HG03060 (cell line): ENCODE data around the gene DNM2.

Source experiments
- ATAC-seq: cut with Tn5 transposase; IDR thresholded peaks from one replicate; pipeline ENCODE4 v1.9.1; 2021; ENCODE audit warnings: low read depth, moderate number of reproducible peaks; ENCODE audit not compliant: unreplicated experiment

DNM2 gene

DNA sequence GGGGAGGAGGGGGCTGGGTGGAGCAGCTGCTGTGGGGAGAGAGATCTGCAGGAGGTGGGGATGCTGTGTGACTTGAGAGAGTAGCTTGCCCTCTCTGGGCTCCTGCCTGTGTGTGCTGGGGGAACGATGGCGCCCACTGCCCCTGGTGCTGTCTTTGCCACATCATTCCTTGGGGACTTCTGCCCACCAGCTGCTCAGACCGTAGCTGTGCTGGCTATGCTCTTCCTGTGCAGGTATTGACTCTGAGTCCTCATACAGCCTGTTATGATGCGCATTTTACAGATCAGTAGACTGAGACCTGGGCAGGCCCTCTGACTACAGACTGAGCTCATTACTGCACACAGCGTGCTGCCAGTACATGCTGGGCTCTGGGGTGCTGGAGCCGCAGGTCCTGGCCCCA, 51.1 kb downstream of the DNM2 start:
- ATAC-seq, result no peak

DNA sequence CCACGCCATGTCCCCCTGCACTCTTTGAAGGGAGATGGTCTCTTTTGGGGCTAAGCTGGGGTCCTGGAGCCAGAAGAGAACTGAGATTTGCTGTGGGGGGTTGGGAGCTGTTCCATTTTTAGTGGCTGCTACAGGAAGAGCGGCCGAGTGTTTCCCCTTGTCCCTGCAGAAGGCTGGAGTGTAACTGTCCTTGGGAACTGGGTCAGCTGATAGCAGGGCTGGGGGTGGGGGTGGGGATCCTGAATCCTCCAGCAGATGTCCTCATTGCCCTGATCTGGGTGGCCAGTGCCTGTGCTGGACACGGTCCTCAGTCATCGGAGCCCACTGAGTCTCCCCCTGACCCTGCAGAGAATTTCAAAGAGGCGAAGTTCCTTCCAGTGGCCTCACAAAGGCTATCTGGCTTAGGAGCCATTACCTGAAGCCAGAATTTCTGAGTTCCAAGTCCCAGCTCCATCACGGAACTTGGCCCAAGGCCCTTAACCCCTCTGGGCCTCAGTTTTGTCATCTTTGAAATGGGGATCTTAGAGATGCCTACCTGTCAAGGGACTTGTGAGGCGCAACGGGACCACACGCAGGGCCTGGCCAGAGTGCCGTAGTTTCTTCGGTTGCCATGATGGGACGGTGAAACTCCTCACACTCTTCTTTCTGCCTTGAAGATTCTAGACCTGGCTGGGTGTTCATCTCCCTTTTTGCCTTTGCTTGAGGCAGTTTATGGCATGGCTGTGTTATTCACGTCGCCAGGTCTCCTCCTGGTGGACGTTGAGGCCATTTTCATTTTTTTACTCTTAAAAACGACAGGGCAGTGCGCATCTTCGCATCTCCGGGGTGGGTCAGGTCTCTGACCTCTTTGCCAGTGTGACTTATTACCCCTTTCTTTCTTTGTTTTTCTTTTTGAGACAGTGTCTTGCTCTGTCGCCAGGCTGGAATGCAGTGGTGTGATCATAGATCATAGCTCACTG, 51.9 kb downstream of the DNM2 start:
- no peak for ATAC-seq

DNA sequence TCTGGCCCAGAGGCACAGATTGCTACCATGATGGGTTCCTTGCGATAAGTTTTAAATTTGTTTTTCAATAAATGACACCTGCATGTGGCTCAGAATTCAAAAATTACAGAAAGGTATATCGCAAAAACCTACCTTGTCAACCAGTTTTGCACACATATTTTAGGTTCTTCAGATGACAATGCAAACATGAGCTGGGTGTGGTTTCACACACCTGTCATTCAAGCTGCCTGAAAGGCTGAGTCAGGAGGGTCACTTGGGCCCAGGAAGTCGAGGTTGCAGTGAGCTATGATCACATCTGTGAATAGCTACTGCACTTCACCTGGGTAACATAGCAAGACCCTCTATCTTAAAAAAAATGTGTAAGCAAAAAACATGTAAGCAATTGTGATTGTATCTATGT, 56.1 kb downstream of the DNM2 start:
- no peak for ATAC-seq

DNA sequence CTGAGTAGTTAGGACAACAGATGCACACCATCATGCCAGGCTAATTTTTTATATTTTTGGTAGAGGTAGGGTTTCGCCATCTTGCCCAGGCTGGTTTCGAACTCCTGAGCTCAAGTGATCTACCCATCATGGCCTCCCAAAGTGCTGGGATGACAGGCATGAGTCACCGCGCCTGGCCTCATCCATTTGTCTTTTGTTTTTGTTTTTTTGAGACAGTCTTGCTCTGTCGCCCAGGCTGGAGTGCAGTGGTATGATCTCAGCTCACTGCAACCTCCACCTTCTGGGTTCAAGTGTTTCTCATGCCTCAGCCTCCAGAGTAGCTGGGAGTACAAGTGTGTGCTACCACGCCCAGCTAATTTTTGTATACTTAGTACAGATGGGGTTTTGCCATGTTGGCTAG, 57.0 kb downstream of the DNM2 start:
- no peak for ATAC-seq

DNA sequence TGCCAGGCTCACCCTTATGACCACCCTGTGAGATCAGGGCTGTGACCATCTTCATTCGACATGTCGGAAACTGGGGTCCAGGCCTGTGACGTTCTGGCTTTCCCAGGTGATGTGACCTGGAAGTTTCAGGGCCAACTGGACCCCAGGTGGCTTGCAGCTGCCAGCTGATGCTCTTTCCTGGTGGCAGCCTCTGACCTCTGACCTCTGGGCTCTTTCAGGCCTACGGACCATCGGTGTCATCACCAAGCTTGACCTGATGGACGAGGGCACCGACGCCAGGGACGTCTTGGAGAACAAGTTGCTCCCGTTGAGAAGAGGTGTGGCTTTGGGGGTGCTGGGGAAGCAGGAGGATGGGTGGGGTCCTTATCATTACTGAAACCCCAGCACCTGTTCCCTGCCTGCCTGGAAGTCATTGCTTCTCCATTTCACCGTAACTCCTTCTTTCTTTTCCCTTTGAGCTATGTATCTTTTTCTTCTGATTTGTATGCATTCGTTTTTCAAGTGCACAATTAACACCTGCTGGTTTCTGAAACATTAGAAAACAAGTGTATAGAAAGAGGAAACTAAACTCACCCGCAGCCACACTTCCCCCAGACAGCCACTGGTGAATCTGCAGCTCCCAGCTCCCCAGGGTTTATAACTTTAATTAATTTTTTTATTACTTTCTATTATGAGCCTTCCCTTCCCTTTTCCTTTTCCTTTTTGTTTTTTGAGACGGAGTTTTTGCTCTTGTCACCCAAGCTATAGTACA, 59.2 kb downstream of the DNM2 start:
- ATAC-seq, result no peak

DNA sequence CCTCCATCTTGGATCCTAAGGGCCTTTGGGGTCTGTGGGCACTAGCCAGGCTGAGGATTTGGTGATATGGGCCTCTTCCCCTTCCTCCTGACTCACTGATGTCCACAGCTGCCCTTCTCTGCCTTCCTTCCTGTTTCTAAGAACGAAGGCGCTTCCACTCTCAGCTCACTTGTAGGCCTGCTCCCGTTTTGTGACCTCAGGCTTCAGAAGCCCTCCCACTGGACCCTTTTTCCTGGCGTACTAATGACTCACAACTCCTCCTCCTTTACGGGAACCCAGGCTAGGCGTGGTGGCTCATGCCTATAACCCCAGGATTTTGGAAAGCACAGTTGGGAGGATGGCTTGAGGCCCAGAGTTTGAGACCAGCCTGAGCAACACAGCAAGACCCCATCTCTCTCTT, 62.5 kb downstream of the DNM2 start:
- ATAC-seq, result no peak

DNA sequence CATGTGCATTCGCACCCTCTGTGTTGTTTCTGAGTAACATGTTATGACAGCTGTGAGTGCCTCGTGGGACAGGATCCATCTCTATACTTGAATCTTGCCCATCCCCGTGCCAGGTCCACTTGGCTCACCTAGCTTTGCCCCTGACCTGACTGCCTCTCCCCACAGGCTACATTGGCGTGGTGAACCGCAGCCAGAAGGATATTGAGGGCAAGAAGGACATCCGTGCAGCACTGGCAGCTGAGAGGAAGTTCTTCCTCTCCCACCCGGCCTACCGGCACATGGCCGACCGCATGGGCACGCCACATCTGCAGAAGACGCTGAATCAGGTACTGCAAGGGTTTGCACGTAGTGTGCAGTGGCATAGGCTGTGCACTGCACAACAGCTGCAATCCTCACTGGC, 64.9 kb downstream of the DNM2 start:
- ATAC-seq, result no peak

DNA sequence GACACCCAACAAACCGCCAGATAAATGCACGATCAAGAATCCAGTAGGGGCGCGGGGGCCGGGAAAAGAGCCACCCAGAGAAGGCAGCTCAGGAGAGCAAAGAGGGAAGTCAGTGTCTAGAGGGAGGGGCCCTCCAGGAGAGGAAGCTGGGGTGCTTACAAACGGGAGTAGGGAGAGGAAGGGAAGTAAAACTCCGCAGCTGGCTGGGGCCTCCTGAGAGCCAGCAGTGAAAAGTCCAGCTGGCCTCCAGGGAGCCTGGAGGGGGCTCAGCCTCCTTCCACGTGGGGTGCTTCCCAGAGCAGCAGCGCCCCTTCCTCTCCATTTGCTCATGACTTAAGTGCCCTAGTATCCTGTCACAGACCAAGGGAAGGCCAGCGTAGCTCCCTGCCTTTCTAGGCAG, 66.4 kb downstream of the DNM2 start:
- ATAC-seq, result no peak

DNA sequence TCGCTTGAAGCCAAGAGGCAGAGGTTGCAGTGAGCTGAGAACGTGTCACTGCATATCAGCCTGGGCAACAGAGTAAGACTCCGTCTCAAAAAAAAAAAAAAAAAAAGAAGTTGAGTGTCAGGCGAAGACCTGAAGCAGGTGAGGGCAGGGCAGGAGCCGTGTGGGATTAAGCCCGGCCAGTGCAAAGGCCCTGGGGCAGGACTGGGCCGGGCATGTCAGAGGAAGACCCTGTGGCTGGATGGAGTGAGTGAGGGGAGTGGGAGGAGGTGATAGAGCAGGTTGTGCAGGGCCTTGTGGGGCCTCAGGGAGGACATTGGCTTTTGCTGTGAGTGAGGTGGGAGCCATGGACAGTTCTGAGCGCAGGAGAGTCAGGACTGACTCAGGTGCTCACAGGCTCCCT, 70.3 kb downstream of the DNM2 start:
- ATAC-seq, result no peak

DNA sequence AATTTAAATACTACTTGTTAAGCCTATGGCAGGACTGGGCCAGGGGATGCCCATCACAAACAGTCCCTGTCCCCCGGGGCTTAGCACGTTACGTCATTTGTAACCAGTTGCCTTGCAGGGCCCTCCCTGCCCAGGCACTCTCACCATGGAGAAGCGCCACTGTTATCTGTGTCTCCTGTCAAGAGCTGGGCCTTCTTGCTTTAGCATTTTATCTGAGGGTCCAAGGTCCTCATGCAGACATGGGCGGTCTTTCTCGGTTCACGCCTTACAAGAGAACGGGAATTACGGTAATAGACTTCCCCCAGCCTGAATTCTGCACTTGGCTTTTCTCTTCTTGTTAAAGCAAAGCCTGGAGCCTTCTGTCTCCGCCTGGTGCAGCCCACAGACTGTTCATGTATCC, 72.0 kb downstream of the DNM2 start:
- ATAC-seq, result no peak

DNA sequence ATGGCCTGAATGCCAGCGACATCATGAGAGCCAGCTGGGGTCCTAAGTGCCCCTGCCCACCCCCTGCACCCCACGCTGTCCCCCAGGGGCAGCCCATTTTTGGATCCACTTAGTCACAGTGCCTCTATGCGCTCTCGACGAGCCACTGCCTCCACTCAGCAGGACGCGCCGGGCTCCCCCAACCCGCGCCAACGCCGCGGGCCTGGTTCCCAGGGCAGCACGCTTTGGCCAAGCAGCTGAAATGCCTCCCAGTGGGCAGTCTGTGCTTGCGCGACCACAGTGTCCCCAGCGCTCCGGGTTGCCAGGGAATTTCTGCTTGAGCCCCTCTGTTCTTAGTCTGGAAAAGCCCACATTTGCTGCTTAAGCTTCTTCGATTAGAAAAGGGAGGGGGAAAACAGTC, 78.8 kb downstream of the DNM2 start:
- ATAC-seq, result no peak

DNA sequence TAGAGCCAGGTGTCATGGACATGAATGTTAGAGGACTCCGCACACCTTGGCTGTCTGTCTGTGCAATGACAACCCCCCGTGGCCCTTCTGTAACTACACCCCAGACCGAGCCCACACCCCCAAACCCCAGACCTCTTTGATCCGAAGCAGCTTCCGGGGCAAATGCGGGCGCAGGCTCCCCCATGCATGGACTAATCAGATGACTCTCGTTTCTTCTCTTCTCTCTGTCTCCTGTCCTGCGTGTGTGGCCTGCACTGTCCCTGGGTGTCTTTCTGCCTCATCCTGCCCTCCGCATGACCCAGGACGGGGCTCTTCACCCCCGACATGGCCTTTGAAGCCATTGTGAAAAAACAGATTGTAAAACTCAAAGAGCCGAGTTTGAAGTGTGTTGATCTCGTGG, 79.2 kb downstream of the DNM2 start:
- no peak for ATAC-seq

DNA sequence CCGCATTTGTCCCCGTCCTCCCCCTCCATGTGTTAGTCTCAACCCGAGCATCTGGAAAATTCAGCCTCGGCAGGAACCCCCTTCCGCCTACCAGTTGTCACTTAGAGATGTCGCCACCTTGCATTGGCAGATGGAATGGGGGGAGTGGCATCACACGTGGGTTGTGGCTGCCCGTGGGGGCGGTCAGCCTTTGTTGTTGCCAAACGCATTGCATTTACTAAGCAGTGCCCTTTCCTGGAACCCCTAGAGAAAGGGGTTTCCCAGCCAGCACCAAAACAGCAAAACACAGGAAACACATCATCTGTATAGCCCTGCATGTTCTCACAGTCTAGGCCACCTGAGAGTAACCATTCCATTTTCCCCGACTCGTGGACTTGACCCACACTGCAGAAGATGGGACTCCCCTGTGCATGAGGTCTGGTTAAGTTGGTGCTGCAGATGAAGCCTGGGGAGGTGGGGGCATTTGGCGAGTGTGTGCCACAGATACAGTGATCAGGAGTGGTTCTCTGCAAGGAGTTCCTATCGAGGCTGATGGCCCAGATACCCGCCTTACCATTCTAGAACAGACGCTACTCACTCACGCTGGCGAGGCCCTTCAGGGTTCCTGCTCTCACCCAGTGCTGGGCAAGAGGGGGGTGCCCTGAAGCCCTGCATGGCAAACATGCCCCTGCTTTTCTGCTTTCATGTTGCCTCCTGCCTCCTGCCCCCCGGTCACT, 79.8 kb downstream of the DNM2 start:
- no peak for ATAC-seq

DNA sequence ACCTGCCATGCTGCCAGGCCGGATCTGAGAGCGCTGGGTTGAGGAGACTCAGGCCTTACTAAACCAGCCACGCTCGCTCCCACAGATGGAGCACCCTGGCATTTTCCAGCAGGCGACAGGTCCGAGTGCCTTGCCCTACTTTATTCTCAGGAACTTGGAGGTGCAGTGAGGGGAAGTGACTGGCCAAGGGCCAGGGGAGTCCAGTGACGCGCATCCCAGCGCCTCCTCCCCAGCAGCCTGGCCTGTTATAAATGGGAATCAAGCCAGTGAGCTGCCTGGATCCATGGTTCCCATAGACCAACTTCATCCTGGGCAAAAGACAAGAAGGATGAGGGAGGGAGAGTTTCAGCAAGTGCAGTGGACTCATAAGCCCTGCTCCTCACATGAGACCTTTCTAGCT, 82.6 kb downstream of the DNM2 start:
- no peak for ATAC-seq

DNA sequence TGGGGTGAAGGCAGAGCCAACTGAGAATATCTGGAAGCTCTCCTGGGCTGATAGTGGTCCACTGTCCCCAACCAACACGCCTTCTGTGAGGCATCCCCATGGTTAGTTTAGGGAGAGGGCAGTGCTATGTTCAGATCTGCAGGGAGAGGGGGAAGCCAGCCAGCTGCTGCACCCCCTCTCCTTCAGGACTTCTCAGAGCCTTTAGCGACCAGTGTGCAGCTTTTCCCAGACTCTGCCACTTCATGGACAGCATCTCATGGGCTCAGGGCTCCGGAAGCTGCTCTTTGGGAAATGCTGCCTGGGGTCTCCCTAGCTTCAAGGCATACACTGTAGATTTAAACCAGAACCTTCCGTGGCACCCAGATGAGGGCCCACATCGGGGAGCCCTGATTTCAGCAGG, 84.6 kb downstream of the DNM2 start:
- ATAC-seq, result no peak

DNA sequence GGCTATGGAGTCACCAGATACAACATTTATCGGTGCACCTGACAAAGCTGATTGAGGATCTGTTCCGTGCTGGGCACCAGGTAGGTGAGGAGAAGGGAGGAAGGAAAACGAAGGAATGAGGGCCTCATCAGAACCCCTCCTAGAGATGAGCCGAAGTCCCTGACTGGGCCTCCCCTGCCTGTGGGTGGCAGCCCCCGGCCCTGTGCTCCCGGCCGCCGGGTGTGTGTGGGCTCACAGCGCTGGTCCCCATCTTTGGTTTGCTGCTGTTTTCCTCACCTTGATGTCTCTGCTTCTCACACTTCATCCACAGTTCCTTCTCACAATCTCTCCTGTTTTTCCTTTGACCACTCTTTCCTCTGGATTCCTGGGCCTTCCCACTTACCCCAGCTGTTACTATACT, 85.4 kb downstream of the DNM2 start:
- ATAC-seq, result no peak

DNA sequence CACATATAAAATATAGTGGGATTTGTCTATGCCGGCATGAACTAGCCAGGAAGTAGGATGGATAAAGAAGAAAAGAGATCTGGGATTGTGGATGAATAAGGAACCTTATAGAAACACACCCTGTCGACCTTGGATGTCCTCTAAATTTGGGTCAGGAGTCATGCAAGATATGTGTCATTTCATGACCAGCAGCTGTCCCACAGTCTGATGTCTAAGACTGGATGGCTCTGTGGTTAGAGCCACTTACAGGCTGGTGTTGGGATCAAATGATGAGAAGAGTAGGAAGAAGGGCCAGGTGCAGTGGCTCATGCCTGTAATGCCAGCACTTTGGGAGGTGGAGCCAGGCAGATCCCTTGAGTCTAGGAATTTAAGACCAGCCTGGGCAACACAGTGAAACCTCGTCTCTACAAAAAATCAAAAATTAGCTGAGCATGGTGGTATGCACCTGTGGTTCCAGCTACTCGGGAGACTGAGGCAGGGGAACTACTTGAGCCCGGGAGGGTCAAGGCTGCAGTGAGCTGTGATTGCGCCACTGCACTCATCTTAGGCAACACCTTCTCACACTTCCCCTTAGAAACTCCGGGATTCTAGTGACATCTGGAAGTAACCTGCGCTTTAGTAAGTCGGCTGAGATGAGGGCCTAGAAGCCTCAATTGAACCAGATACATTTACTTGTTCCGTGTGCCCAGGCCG, 87.3 kb downstream of the DNM2 start:
- no peak for ATAC-seq

DNA sequence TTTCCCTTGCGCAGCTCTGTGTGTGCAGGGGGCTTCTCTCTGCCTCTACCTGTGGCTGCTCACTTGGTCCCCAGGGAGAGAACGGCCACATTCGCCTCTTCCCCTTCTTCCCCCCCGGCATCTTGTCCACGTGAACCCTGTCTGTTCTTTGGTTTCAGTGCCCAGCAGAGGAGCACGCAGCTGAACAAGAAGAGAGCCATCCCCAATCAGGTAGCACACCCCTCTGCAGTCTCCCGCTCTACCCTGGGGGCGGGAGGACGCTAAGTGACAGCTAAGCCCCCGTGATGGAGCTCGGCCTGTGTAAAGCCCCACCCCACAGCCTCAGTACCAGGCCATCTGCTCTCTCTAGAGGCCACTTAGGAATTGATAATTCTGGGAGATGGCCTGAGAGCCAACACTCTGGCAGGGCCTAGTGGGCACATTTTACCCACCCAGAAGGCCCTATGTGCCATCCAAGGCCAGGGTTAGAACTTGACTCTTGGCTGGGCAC, 87.9 kb downstream of the DNM2 start:
- no peak for ATAC-seq

DNA sequence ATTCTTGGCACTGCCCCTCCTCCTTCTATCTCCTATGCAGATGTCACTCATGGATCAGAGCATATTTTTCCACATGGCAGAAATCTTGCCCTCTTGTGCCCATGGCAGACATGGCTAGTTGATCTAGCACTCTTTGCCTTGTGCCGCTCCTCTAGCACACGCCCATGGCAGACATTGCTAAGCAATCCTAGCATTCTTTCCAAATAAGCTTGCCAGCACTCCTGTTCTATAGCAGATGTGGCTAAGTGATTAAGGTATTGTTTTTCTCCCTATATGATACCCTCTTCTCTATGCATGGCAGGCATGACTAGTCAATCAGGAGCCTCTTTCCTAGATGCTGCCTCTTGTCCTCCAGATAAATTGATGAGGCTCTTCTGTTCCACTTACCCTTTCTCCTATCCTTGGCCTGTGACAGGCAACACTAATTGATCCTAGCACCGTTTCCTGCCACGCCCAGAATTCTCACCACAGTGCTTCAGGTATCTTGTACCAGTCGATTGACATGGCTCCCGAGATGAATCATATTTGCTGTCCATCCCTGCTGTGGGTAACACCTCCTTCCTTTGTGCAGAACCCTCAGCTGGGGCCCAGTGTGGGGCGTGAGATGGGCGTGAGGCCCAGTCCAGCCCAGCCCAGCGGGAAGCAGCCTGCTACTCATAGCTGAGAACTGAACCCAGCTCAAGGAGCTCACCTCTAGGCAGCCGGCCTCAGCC, 91.2 kb downstream of the DNM2 start:
- no peak for ATAC-seq
